ENCODE measurements around the gene RBKS.
"Not testable (repeated sequence)": the region's sequence is repeated elsewhere in the genome, so short reads cannot be mapped to it uniquely, and the experiment has no call there.

RBKS gene

DNA sequence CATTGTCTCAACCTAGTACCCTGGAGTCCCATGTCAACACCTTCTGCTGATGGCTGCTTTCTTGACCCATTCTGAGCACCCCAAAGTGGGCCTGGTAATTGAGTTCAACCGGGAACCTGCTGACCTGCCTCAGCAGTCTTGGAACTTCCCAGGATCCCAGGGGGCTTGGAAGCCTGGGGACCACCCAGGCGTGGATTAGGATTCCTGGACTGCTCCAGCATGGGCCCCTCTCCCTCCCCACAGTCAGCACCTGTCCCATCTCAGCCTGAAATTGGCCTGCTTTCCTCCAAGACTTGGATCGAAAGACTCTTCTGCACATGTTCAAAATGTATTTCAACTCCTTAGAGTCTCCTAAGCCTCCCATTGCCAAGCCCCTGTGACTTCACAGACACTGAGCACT is 134.1 kb downstream of the RBKS start:
- DNase-seq = no peak

DNA sequence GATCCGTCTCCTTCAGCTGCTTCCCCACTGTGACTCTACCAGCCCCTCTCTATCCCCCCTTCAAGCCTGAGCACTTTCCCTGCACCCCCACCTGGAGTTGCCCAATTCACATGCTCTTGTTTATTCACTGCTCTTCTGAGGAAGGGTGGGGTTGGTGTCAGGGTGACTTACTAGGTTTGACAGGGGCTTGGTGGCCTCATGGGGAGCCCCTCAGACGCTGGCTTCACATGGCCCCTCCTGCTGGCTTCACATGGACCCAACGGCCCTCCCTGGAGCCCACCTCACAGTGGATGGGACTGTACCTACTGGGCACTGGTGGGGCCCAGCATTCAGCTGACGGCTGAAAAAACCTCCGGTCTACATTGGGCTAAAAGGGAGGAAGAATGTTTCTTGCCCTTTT is 135.4 kb downstream of the RBKS start:
- no peak for DNase-seq

DNA sequence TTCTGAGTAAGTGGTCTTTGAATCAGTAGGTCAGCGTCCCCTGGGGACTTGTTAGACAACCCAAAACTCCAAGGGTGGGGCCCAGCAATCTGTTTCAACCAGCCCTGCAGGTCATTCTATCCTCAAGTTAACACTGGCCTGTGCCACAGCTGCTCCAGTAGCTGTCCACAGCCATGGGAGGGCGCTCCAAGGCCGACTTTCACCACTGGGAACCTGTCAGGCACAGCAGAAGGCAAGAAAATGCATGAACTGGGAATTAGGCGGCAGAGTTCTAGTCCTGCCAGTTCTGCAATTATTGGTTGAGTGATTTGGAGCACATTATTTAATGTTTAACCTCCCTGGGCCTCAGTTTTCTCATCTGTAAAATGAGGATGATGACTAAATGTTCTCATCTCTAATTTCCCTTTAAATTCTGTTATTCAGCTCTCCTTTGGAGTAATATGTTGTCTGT is 136.0 kb downstream of the RBKS start:
- peak; percentile 66 for DNase-seq

DNA sequence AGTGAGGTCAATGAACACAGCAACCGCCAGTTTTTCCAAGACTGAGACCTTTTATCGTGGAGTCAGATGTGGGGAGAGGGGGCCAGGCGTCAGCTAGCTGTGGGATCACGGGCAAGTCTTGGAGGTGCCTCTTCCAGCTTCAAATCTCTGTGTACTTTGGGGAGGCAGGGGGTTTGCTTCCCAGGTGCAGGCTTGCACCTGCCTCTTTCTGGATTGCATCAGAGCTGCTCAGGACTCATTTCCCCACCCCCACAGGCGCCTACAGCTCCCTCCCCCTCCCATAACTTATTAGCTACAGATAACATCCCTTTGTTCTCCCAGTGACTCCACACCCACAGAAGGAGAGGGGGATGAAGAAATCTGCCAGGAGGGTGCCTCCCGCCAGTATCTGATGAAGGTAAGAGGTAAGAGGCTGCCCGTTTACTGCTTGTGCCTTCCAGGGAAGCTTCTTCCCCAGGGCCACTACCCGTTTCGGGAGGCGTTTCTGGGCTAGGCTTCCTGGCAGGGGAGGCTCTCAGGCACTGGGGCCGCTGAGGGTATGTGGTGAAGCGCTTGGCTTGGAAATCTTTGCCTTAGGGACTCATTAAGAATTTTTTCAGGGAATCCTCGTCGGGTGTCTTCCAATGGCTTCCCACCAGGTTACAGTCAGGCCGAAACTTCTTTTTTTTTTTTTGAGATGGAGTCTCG is 137.5 kb downstream of the RBKS start:
- DNase-seq = no peak

DNA sequence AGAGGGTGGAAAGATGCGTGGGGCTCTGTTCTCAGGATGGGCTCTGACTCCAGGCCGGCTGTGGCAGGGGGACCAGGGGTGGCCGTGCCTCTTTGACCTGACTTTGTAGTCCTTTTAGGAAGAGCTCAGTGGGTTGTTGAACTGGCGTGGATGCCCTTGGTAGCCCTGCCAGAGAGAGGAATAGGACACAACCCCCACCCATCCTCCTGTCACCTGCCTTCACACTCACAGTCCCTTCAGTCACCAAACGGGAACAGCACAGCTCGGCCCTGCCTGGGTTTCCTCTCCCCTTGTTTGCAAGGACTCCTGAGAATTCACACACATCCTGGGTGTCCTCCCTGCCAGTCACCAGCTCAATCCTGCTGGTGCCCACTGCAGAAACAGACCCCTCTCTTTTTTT is 138.8 kb downstream of the RBKS start:
- no peak for DNase-seq

DNA sequence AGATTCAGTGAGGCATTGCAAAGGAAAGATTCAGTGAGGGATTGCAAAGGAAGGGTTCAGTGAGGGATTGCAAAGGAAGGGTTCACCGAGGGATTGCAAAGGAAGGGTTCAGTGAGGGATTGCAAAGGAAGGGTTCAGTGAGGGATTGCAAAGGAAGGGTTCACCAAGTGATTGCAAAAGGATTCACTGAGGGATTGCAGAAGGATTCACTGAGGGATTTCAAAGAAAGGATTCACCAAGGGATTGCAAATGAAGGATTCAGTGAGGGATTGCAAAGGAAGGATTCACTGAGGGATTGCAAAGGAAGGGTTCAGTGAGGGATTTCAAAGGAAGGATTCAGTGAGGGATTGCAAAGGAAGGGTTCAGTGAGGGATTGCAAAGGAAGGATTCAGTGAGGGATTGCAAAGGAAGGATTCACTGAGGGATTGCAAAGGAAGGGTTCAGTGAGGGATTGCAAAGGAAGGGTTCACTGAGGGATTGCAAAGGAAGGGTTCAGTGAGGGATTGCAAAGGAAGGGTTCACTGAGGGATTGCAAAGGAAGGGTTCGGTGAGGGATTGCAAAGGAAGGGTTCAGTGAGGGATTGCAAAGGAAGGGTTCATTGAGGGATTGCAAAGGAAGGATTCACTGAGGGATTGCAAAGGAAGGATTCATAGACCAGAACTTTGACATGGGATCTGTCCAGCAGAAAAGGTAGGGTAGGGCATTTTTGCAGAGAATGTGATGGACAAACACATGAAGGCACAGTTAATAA is 141.2 kb downstream of the RBKS start:
- not testable (repeated sequence) for DNase-seq

DNA sequence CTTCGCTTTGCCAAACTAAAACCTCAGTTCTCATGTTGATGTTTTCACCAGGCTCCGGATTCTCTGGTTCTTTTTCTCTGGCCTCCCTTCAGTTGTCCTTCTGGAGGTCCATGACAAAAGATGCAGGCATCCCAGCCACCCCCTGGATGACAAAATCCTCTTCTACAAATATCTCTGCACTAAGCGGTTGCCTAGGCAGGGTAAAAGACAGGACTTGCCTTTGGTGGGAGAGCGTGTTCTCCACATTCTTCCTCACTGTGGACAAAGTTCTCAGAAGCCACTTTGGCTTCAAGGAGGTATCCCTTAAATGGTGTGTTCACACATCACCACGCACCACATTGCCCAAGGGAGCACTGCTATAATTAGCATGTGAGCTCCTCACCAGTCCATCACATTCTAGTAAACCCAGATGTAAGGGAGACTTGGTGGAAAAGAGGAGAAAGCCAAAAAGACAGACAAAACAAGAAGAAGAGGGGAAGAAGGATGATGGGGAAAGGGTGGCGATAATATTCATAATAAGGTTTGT is 142.3 kb downstream of the RBKS start:
- DNase-seq = no peak

DNA sequence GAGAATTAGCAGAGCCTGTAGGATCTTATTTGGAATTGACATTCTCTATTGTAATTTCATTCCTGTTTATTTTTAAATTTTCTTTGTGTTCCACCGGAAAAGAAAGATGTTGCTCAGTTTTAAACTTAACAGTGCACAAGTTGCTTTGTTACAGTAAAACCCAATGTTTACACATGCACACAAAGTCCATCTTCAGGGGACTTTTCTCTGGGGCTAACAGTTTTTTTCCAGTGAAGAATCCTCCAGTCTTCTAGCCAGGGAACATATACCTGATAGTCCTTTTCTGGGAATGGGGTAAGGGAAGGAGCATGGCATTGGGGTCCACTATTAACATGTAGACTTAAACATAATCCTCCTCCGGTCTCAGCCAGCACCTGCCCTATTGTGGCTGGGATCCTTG is 143.9 kb downstream of the RBKS start:
- DNase-seq = no peak

DNA sequence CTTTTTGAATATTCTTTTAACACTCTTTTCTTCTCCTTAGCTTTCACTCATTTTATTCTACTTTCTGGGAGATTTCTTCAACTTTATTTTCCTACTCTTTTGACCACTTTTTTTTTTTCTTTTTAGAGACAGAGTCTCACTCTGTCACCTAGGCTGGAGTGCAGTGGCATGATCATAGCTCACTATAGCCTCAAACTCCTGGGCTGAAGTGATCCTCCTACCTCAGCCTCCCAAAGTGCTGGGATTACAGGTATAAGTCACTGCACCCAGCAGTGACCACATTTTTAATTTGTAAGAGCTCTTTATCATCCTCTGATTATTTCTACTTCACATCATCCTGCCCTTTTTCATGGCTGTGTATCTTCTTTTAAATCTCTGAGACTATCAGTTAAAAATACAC is 144.7 kb downstream of the RBKS start:
- not testable (repeated sequence) for DNase-seq

DNA sequence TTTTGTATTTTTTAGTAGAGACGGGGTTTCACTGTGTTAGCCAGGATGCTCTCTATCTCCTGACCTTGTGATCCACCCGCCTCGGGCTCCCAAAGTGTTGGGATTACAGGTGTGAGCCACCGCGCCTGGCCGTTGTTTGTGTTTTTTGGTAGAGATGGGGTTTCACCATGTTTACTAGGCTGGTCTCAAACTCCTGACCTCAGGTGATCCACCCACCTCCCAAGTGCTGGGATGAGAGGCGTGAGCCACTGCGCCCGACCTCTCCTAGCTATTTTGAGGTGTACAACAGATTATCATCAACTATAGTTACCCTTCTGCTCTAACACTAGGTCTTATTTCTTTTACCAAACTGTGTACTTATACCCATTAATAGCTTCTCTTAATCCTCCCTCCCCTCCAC is 147.6 kb downstream of the RBKS start:
- DNase-seq = no peak

DNA sequence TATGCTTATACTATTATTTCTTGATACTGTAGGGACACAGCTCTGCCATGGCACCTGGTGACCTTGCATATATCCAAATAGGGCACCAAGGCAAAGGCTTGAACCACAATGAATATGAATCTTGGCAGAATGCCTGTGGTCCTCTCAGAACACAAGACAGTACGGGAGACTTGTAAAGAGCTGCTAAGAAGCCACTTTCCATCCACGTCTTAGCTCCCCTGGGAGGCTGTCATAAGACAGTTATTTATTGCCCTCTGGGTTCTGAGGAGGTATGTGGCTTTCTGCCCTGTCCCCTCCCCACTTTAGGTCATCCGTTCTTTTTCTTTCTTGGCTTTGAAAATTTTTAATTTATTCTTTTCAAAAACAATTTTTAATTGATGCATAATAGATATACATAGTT is 148.5 kb downstream of the RBKS start:
- no peak for DNase-seq

DNA sequence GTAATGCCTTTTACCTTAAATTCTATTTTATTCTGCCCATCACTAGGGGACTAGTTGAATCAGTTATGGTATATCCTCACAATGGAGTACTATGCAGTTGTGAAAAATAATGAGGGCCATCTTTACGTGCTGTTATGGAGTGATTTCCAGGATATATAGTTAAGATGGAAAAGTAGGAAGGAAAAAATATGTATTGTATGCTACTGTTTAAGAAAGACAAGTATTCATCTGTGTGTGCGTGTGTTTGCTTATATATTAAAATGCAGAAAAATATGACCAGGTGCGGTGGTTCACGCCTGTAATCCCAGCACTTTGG is 151.2 kb downstream of the RBKS start:
- no peak for DNase-seq

DNA sequence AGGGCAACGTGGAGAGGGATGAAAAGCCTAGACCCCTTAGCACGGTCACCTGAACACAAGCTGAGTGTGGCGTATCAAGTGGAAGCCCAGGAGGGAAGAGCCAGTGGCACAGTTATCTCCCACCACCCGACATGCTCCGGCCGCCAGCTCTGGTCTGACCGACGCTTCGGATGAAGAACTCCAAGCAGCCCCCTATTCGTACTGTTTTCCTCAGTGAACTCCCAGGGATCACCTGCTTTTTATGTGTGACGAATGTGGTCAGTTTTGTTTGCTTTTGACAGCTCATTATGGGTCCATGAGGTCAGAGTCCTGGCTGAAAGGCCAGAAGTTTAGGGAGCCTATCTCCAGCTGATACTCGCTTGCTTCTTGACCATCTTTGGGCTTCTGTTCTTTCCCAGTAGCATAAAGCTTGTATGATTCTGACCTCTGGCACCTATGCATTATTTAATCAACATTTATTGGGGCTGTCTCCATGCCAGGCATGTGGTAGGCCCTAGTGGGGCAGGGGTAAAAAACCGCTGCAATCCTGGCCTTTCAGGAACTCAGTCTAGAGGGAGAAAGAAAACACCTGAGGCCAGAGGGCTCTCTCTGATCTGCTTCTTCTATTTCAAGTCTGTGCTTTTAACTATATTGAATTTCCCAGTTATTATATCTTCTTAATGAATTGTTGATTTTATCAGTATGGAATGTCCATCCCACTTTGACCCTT is 151.7 kb downstream of the RBKS start:
- no peak for DNase-seq

DNA sequence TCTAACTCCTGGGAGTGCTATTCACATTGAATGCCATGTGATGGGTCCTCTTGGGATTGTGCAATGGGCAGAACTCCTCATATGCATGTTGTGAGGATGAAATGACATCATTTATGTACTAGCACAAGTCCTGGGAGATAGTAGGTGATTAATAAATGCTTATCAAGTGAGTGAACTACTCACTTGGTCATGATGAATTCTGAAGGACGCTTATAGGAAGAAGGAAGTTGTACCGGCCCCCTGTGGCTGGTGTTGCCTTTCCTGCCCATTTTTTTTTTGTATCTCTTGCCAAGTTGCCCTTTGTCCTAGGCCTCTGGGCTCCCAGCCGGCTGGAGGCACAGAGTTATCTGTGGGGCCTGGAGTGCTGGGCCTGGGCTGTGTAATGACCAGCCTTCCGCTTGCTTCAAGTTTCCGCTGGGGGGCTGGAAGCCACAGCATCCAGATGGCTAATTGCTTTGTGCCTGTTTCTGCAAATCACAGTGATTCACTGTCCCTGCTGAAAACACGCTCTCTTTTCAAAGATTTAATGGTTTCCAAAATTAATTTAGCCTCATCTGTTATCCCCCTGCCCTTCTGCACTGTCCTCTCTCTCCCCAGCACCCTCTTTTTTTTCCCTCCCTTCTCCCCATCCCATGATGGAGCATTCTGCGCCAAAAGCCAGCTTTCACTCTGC is 152.4 kb downstream of the RBKS start:
- peak; percentile 88 for DNase-seq

DNA sequence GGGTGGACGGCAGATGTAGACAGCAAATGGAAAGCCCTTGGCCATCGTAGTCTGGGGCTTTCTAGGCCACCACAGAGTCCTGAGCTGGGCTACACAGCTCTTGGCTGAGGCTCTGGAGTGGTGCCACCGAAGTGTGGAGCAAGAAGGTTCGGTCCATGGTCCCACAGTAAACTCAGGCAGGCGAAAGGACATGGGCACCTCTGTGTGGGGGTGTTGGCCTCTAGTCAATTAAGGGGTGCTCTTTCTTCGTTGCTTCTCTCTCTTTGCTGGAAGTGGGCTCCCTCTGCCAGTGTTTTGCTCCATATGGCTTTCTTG is 153.3 kb downstream of the RBKS start:
- DNase-seq = no peak

DNA sequence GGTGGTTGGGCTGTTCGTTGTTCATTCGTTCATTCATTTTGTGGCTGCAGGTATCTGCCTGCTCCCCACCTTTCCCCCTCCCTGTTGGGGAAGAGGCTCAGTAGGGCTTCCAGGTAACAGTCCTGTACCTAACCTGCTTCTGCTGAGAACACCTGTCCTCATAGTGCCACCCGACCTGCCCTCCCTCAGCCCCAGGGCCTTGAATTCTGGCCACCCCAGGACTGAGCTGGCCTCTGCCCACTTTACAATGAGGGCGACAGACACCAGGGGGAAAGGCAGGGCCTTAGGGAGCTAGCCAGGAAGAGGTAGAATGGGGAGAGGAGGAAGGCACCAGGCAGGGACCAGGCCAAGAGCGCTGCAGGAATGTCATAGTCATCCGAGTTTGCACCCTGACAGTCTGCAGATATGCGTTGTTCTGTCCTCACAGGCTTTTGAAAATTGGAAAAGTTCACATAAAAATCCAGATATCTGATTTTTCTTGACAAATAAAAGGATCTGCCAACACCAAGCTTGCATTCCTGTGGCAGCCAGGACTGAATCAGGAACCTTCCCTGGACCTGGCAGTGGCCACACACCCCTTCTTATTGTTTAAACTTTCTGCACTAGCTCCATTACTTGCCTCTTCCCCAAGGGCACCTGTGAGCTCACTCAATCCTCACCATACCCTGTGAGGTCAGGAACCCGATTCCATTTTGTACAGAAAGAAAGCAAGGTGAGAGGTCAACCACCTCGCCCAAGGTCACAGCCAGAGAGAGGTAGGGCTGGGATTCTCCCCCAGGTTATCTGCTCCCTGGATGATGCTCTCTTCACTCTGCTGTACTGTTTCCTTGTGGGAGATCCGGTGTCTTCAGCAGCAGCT is 153.9 kb downstream of the RBKS start:
- peak; percentile 17 for DNase-seq

DNA sequence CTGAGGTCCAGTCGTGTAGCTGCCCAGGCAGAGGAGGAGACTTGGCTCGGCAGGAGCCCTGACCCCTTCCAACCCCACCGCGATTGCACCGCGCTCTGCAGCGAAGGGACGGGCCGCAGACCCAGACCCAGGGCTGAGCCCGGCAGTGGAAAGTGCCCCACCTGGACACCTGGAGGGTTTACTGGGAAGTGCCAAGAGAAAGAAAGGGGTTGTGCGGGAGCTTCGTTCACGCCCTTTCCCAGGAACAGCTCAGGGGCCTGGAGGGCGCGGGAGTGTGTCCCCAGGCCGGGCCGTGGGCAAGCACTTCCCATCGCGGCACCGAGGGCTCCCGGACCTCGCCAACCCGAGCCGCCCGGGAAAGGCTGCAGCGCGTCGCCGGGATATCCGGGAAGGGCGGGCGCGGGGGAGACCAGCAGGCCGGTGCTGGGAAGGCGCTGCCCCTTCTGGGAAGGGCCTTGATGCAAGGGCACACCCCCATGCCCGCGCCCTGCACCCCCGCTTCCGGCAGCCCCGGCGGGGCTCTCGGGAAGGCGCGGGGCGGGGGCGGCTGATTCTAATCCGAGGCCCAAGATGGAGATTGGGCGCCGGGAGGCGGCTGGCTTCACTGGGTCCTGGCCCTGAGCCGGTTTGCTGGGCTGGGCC is 154.8 kb downstream of the RBKS start:
- peak; percentile 71 for DNase-seq

DNA sequence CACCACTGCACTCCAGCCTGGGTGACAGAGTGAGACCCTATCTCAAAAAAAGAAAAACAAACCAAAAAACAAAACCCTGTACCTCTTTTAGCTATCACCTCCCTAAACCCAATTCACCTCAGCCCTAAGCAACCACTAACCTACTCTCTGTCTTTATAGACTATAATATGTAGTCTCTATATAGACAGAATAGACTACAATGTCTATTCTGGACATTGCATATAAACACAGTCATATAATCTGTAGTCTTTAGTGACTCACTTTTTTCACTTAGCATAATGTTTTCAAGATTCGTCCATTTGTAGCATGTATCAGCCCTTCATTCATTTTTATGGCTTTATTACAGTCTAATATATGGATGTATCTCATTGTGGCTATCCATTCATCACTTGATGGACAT is 155.9 kb downstream of the RBKS start:
- DNase-seq = no peak
